HCT116 (cell line): Measurements from ENCODE around the gene TSC22D4.

Experiments
- ELF1 ChIP-seq: IDR thresholded peaks from 2 replicates; pipeline ENCODE4 v1.6.1; 2012; ENCODE audit warnings: low read depth, borderline replicate concordance
- EZH2 ChIP-seq: fragments of 200-600 bp; sonication (generic); IDR thresholded peaks from 2 replicates; pipeline ENCODE4 v1.6.1; 2017; ENCODE audit warnings: antibody characterized with exemption, mixed run types
- EZH2phosphoT487 ChIP-seq: fragments of 200-600 bp; IDR thresholded peaks from 2 replicates; pipeline ENCODE4 v1.6.1; 2018; ENCODE audit warnings: antibody characterized with exemption, borderline replicate concordance
- FOSL1 ChIP-seq: IDR thresholded peaks from 2 replicates; pipeline ENCODE4 v1.6.1; 2012; ENCODE audit warnings: low read depth
- JUND ChIP-seq: IDR thresholded peaks from 2 replicates; pipeline ENCODE4 v1.6.1; 2012
- POLR2A ChIP-seq: IDR thresholded peaks from 2 replicates; pipeline ENCODE4 v1.7.0; 2011; ENCODE audit warnings: borderline replicate concordance; ENCODE audit not compliant: insufficient read depth, insufficient read length; ENCODE audit errors: extremely low read depth
- POLR2AphosphoS5 ChIP-seq: IDR thresholded peaks from 2 replicates; pipeline ENCODE4 v1.6.1; 2011; ENCODE audit warnings: mild to moderate bottlenecking, low read depth, low read length, moderate library complexity
- YY1 ChIP-seq: IDR thresholded peaks from 2 replicates; pipeline ENCODE4 v1.6.1; 2011; ENCODE audit warnings: low read length, low read depth, moderate library complexity, mild to moderate bottlenecking; ENCODE audit not compliant: insufficient replicate concordance; ENCODE audit errors: extremely low read depth
- TF ChIP-seq, protein P1 (sequence below), 3 experiments: fragments of 200-600 bp in 1 of 3; sonication (generic) in 1 of 3; IDR thresholded peaks in 2 of 3; conservative IDR thresholded peaks in 1 of 3; 2 replicates each; pipeline ENCODE4 v1.5.1; 2012 to 2017; ENCODE audit warnings: low read depth in 2 of 3, low read length in 2 of 3, antibody characterized with exemption in 1 of 3, borderline replicate concordance in 1 of 3, control low read depth in 1 of 3, mild to moderate bottlenecking in 1 of 3, mixed read lengths in 1 of 3, mixed run types in 1 of 3, moderate library complexity in 1 of 3; ENCODE audit not compliant: insufficient read depth in 1 of 3

DNA sequence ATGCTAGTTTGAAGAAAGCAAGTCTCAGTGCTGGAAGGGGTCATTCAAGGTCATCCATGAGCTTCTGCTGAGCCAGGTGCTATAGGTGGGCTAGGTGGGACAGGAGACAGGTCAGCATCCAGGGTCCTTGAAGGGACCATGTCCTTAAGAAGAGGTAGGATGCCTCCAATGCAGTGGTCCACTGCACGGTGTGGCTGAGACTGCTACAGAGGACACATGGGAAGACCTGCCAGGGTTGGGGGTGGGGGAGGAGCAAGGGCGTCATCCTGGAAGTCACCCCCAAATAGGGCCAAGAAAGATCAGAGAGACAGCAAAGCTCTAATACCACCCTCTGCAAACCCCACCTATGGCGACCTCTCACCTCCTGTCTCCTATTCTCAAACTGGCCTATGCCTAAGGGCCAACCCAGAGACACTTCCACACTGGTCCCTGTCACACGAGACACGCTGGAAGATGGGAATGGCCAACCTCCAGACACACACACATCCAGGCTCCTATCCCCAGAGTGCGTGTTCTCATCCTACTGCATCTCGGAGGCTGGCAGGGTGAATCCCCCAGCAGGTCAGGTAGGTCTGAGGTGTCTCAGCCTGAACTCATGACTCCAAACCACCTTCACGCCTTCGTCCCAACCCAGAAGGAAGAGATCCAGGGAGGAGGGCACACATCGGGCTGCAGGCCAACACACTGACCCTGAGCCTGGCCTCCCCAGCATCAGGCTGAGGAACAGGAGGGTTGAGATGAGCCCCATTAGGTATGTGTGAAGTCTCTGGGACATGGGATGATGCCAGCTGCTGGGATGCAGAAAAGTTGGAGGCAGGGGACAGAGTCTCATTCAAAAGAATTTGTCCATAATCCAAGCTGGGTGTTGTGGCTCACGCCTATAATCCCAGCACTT is 37.1 kb downstream of the TSC22D4 start:
- TF ChIP-seq, protein P1, sequence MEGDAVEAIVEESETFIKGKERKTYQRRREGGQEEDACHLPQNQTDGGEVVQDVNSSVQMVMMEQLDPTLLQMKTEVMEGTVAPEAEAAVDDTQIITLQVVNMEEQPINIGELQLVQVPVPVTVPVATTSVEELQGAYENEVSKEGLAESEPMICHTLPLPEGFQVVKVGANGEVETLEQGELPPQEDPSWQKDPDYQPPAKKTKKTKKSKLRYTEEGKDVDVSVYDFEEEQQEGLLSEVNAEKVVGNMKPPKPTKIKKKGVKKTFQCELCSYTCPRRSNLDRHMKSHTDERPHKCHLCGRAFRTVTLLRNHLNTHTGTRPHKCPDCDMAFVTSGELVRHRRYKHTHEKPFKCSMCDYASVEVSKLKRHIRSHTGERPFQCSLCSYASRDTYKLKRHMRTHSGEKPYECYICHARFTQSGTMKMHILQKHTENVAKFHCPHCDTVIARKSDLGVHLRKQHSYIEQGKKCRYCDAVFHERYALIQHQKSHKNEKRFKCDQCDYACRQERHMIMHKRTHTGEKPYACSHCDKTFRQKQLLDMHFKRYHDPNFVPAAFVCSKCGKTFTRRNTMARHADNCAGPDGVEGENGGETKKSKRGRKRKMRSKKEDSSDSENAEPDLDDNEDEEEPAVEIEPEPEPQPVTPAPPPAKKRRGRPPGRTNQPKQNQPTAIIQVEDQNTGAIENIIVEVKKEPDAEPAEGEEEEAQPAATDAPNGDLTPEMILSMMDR (IDR thresholded peaks at IDR 0.05 in 2 of 3, conservative IDR thresholded peaks at IDR 0.05 in 1 of 3; ENCODE audit: borderline replicate concordance in 1 of 3, insufficient read depth in 1 of 3, low read depth in 2 of 3, low read length in 2 of 3) = no peak
- TF ChIP-seq YY1 (no peak), ELF1 (no peak), POLR2AphosphoS5 (no peak), POLR2A (no peak), EZH2phosphoT487 (no peak), JUND (no peak), EZH2 (no peak), FOSL1 (no peak)
